SJSA1 (cell line): ENCODE results near the gene RBM38. TPM values are rescaled to one million over a fixed set of nuclear protein-coding genes. Genes with fewer than 3 reads are reported as not detected.

ENCODE experiments used
- DNase-seq, 2 experiments: peaks; one replicate each; pipeline ENCODE4 v3.0.0-alpha.2; 2015 to 2020; ENCODE audit warnings: low spot score in 2 of 2, low read depth in 1 of 2
- H3K27ac ChIP-seq: fragments of 250-450 bp; sonication (Bioruptor Pico); 2 replicates; pipeline ENCODE4 v1.5.1; 2020; ENCODE audit warnings: mild to moderate bottlenecking, moderate library complexity
- H3K27me3 ChIP-seq: fragments of 250-450 bp; sonication (Bioruptor Pico); replicated peaks from 2 replicates; pipeline ENCODE4 v1.5.1; 2020; ENCODE audit warnings: mild to moderate bottlenecking, moderate library complexity
- H3K36me3 ChIP-seq: fragments of 250-450 bp; sonication (Bioruptor Pico); 2 replicates; pipeline ENCODE4 v1.5.1; 2020; ENCODE audit warnings: mild to moderate bottlenecking
- H3K4me1 ChIP-seq: fragments of 250-450 bp; sonication (Bioruptor Pico); replicated peaks from 2 replicates; pipeline ENCODE4 v1.6.1; 2021; ENCODE audit warnings: mild to moderate bottlenecking
- H3K4me3 ChIP-seq: fragments of 250-450 bp; sonication (Bioruptor Pico); 2 replicates; pipeline ENCODE4 v1.5.1; 2020; ENCODE audit warnings: mild to moderate bottlenecking
- H3K9me3 ChIP-seq: fragments of 250-450 bp; sonication (Bioruptor Pico); replicated peaks from 2 replicates; pipeline ENCODE4 v1.5.1; 2020; ENCODE audit warnings: mild to moderate bottlenecking
- total RNA-seq: library from RNA; depleted of rRNA; stranded (reverse); fragments of >200 nt; shearing (Covaris generic); gene quantifications from 2 replicates; pipeline ENCODE4 v1.2.3, GENCODE V29; 2014

Gene RBM38
- total RNA-seq, 1 experiment from 2014 or later: 20.8 TPM

- no peak for DNase-seq
- Histone ChIP-seq H3K36me3 (no peaks in the 10 kb centered on the region), H3K27ac (no peak overlapping the region), H3K27me3 (no peaks in the 10 kb centered on the region), H3K9me3 (no peaks in the 10 kb centered on the region), H3K4me1 (peaks cover 5% of the 10 kb centered on the region), H3K4me3 (no peak overlapping the region)
Observed at GRCh38 chr20:57440678-57441509, 49.7 kb downstream of the RBM38 start.

- H3K36me3 ChIP-seq: no peaks in the 10 kb centered on the region
- H3K4me1 ChIP-seq: no peaks in the 10 kb centered on the region
- H3K4me3 ChIP-seq: no peak overlapping the region
- no peak for DNase-seq
- H3K27me3 ChIP-seq: no peaks in the 10 kb centered on the region
- no peak overlapping the region for H3K27ac ChIP-seq
- no peaks in the 10 kb centered on the region for H3K9me3 ChIP-seq
Observed at GRCh38 chr20:57441510-57442154, 50.4 kb downstream of the RBM38 start.

- no peak for DNase-seq
- H3K27ac ChIP-seq: no peak overlapping the region
Observed at GRCh38 chr20:57442158-57442887, 51.1 kb downstream of the RBM38 start.

GRCh38 chr20:57442888-57443239 is 51.7 kb downstream of the RBM38 start:
- Histone ChIP-seq H3K27me3 (no peaks in the 10 kb centered on the region), H3K4me1 (no peaks in the 10 kb centered on the region), H3K9me3 (no peaks in the 10 kb centered on the region), H3K36me3 (no peaks in the 10 kb centered on the region), H3K4me3 (no peak overlapping the region), H3K27ac (no peak overlapping the region)
- DNase-seq: no peak

More at GRCh38 chr20:57442158-57442887, 51.1 kb downstream of the RBM38 start:
- Histone ChIP-seq H3K4me3 (no peak overlapping the region), H3K4me1 (no peaks in the 10 kb centered on the region), H3K9me3 (no peaks in the 10 kb centered on the region), H3K27me3 (no peaks in the 10 kb centered on the region), H3K36me3 (no peaks in the 10 kb centered on the region)

- DNase-seq: no peak
- no peaks in the 10 kb centered on the region for H3K27me3 ChIP-seq
- no peak overlapping the region for H3K4me3 ChIP-seq
- H3K9me3 ChIP-seq: no peaks in the 10 kb centered on the region
- H3K36me3 ChIP-seq: no peaks in the 10 kb centered on the region
- H3K27ac ChIP-seq: no peak overlapping the region
- no peaks in the 10 kb centered on the region for H3K4me1 ChIP-seq
Observed at GRCh38 chr20:57443349-57444265, 52.4 kb downstream of the RBM38 start.

GRCh38 chr20:57444394-57445048 is 53.3 kb downstream of the RBM38 start:
- H3K36me3 ChIP-seq: no peaks in the 10 kb centered on the region
- no peak overlapping the region for H3K27ac ChIP-seq
- no peak for DNase-seq
- H3K4me3 ChIP-seq: no peak overlapping the region
- H3K4me1 ChIP-seq: peaks cover 3% of the 10 kb centered on the region; the same call in 1 of the 2 replicates
- no peaks in the 10 kb centered on the region for H3K9me3 ChIP-seq
- H3K27me3 ChIP-seq: no peaks in the 10 kb centered on the region

- Histone ChIP-seq H3K4me1 (peaks cover 9% of the 10 kb centered on the region; the same call in 1 of the 2 replicates), H3K27me3 (no peaks in the 10 kb centered on the region), H3K9me3 (no peaks in the 10 kb centered on the region), H3K27ac (no peak overlapping the region), H3K36me3 (no peaks in the 10 kb centered on the region), H3K4me3 (no peak overlapping the region)
- no peak for DNase-seq
Observed at GRCh38 chr20:57445298-57445697, 54.1 kb downstream of the RBM38 start.

DNA sequence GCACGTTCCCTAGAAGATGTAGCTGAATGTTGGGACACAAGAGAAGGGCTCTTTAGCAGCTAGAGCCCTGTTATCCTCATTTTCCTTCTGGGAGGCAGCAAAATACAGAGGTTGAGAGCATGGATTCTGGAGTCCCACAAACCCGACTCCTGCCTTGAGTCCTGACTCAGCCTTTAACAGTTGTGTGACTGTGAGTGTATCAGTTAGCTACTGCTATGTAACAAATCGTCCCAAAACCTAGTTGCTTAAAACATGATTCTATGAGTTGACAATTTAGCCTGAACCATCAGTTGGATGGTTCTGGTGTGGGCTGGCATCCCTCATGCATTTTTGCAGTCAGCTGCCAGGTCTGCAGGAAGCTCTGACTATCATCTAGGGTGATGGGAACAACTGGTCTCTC is 54.6 kb downstream of the RBM38 start:
- no peak for DNase-seq
- Histone ChIP-seq H3K27me3 (no peaks in the 10 kb centered on the region), H3K4me3 (no peak overlapping the region), H3K27ac (no peak overlapping the region), H3K9me3 (no peaks in the 10 kb centered on the region), H3K4me1 (peaks cover 9% of the 10 kb centered on the region), H3K36me3 (no peaks in the 10 kb centered on the region)

DNA sequence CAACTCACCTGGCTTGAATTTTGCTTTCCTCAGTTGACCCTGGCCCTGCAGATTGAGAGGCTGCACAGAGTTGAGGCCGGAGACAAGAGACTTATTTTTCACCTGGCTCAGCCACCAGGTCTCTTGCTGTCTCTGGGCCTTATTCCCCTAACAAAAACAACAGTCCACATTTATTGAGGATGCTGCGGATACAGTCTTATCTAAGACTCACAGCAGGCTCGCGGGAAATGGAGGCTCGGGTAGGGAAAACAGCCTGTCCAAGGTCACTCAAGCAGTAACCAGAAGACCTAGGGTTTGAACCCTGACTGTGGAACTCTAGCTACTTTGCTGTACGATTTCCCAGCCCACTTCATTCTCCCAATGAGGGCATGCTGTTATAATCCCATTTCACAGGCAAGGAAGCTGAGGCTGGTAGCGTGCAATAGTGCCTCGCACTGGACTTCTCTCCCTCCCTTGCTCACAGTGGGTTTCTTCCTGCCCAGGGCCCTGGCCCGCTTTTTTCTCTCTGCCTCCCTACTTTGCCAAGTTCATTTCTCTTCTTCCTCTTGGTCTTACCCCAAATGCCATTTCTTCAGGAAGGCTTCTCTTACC is 57.7 kb downstream of the RBM38 start:
- H3K27ac ChIP-seq: no peak overlapping the region

DNA sequence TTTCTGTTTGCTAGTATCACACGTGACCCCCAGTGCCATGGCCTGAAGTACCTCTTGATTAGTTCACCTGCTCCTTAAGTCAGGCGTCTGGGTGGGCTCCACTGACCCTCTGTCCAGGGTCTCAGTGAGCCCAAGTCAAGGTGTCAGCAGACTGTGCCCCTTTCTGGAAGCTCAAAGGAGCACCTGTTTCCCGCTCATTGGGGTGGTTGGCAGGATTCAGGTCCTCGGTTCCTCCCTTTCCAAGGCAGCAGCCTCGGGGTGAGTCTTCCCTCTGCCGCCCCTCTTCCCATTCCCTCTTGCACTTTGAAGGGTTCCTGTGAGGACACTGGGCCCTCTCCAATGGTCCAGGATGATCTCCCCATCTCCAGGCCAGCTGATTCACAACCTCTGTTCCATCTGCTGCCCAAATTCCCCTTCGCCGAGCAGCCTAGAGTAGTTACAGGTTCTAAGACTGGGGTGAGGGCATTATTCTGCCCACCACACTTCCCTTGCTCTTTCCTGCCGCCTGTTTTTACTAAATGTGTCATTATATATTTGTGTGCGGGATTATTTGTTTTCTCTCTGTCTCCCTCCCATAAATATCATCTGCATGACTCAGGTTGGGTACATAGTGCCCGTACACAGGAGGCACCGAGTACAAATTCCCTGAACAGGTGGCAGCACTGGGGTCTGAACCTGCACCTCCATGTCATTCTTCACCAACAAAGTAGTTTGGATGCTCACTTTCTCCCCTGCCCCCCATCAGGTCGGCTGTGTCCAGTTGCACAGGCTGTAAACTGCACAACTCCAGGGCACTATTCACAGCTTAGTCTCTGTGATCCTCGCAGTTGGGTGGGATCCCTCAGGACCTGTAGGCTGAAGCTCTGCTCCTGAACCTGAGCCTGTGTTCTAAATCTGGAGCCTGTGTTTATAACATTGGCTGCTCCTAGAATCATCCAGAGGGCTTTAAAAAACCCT is 58.5 kb downstream of the RBM38 start:
- H3K36me3 ChIP-seq: no peaks in the 10 kb centered on the region
- H3K27me3 ChIP-seq: no peaks in the 10 kb centered on the region
- no peak overlapping the region for H3K27ac ChIP-seq
- no peak overlapping the region for H3K4me3 ChIP-seq
- no peaks in the 10 kb centered on the region for H3K9me3 ChIP-seq
- H3K4me1 ChIP-seq: peaks cover 10% of the 10 kb centered on the region
- no peak for DNase-seq

More for the DNA sequence above, 57.7 kb downstream of the RBM38 start:
- Histone ChIP-seq H3K36me3 (no peaks in the 10 kb centered on the region), H3K4me1 (peaks cover 9% of the 10 kb centered on the region), H3K4me3 (no peak overlapping the region), H3K9me3 (no peaks in the 10 kb centered on the region), H3K27me3 (no peaks in the 10 kb centered on the region)
- no peak for DNase-seq

DNA sequence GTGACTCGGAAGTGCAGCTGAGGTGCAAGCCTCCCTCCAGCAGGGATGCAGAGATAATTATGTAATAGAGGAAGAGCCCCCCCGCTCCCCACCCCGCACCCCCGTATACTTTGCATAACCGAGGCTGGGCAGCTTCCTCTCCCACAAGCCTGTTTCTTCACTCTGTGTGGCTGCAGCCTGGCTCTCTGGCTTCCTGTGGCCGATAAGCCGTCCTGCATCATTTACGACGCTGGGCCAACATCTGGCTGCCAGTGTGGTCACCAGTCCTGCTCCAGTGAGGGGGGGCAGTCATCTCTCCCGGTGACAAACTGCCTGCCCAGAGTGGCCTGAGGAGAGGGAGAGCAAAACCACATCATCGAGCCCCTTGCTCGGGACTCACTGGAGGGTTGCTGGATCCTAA is 59.2 kb downstream of the RBM38 start:
- no peak for DNase-seq

DNA sequence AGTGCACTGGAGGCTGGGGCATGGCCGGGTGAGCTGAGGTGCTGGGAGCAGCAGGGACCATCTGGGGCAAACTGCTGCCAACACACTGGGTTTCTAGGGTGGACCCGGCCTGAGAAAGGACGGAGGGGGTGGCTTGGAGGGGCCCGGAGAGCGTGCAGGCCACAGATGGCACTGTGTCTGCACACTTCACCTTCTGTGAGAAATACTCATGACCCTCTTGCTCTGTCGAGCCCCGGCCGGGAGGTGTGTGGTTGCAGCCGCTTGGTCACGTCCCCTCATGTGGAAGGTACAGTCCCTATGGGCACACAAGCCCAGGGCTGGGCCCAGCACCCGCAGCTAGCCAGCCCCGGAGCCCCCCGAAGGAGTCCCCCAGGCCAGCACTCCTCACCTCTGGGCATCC is 59.7 kb downstream of the RBM38 start:
- Histone ChIP-seq H3K36me3 (no peaks in the 10 kb centered on the region), H3K4me1 (peaks cover 16% of the 10 kb centered on the region), H3K27me3 (no peaks in the 10 kb centered on the region), H3K9me3 (no peaks in the 10 kb centered on the region), H3K4me3 (no peak overlapping the region), H3K27ac (no peak overlapping the region)
- DNase-seq: no peak

More for the DNA sequence above, 59.2 kb downstream of the RBM38 start:
- no peaks in the 10 kb centered on the region for H3K36me3 ChIP-seq
- no peaks in the 10 kb centered on the region for H3K27me3 ChIP-seq
- peaks cover 16% of the 10 kb centered on the region for H3K4me1 ChIP-seq
- H3K4me3 ChIP-seq: no peak overlapping the region
- no peak overlapping the region for H3K27ac ChIP-seq
- H3K9me3 ChIP-seq: no peaks in the 10 kb centered on the region
